Lower leg skin (tissue), 4 donors: ENCODE data around the gene EMX2. TPM values are rescaled to one million over a fixed set of nuclear protein-coding genes. Genes with fewer than 3 reads are reported as not detected.

Experiments used
- DNase-seq, 2 donors: peaks; one replicate each; pipeline ENCODE4 v3.0.0-alpha.2; 2019; ENCODE audit warnings: low spot score in 2 of 2
- H3K4me3 ChIP-seq: fragments of 200-600 bp; sonication (generic); 2 replicates; pipeline ENCODE4 v1.5.1; 2017; ENCODE audit warnings: mild to moderate bottlenecking, low read depth; ENCODE audit not compliant: poor library complexity, severe bottlenecking
- CTCF ChIP-seq, 3 donors: fragments of 450-650 bp; IDR thresholded peaks; one replicate each; pipeline ENCODE4 v1.5.1; 2016; ENCODE audit warnings: antibody characterized with exemption in 3 of 3, mild to moderate bottlenecking in 3 of 3, moderate library complexity in 2 of 3
- POLR2A ChIP-seq, 2 donors: fragments of 450-650 bp; IDR thresholded peaks; one replicate each; pipeline ENCODE4 v1.6.1; 2016 to 2017; ENCODE audit warnings: antibody characterized with exemption in 2 of 2, mild to moderate bottlenecking in 1 of 2, moderate library complexity in 1 of 2
- WGBS, 2 donors: methylation state at CpG; one replicate each; pipeline ENCODE4 v1.1.5; 2018; 5-methylcytosine and 5-hydroxymethylcytosine counted together
- intact Hi-C: fragments of 100-400 bp; cut with DNase I; formaldehyde crosslinking; loops from one replicate; pipeline ENCODE4 v1.15.0; 2023; ENCODE audit warnings: low total_unique reads
- total RNA-seq, 4 donors: library from RNA; depleted of rRNA; stranded (reverse); fragments of >200 nt; gene quantifications; one replicate each; pipeline ENCODE4 v1.1.0, GENCODE V29; 2016

EMX2 gene
- total RNA-seq, result 10 to 100 TPM in 1 of 4 donors, 1 to 10 TPM in 3; 3.7 to 10.4 (median 7.2) TPM

- no peak for DNase-seq
- intact Hi-C loops, result loop anchor here (10.0 kb wide), 1 partner anchor 212 kb away; no protein-coding TSS in a partner anchor
- H3K4me3 ChIP-seq, result peak within 1 kb of the TSS; percentile 64
- 1% methylated on average over 26 of the region's 26 CpGs for WGBS, 2 donors
- peak in 1 of 2 donors; percentile 7 for TF ChIP-seq POLR2A (IDR thresholded peaks at IDR 0.05)
- no peak for TF ChIP-seq CTCF (IDR thresholded peaks at IDR 0.05)
These were observed at the start of gene EMX2 for GRCh38 chr10:117542706-117543224. EMX2 (plus strand) TSS chr10:117542746; CDS start chr10:117543268, 522 bp downstream.

DNA sequence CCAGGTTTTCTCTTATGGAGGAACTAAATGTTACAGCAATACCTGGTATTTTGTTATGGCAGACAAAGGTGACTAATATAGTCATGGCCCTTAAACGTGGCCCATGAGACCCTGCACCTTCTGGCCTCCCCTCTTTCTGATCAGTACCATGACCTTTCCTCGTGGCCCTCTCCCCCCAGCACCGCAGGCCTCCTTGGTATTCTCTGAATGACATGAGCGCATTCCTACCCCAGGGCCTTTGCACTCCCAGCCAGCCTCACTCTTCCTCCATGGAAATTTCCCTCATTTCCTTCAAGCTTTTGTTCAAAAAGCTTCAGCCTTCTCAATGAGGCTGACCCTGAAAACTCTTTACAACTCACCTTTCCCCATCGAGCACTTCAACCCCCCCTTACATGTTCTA lies 46.5 kb upstream of the EMX2 start:
- WGBS, 2 donors, result 60 to 61% methylated on average over 5 of the region's 5 CpGs
- DNase-seq, result no peak
- TF ChIP-seq CTCF (IDR thresholded peaks at IDR 0.05) (no peak), POLR2A (IDR thresholded peaks at IDR 0.05) (no peak)
- intact Hi-C loops, result no loop called here
- no peak overlapping the region for H3K4me3 ChIP-seq

DNA sequence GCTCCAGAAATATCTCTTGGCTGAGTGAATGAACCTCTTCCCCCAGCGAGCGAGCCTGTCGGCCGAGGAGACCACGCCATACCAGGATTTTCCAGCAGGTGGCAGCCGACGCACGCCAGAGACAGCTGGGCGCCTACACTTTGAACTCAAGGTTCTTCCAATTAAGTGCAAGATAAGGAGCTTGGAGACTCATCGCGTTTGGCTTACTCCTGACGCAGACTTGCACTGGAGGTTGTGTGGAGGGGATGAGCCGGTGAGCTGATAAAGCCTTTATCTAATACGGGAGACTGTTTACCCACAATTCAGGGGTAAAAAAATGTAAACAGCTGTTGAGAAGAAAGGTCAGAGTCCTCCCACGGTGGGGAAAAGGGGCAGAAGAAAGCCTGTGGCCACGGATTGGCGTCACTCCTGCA lies 45.9 kb upstream of the EMX2 start:
- H3K4me3 ChIP-seq, result no peak overlapping the region
- intact Hi-C loops, result no loop called here
- 11 to 13% methylated on average over 17 of the region's 17 CpGs for WGBS, 2 donors
- TF ChIP-seq CTCF (IDR thresholded peaks at IDR 0.05), result peak in 2 of 3 donors; percentile 52 to 85
- no peak for TF ChIP-seq POLR2A (IDR thresholded peaks at IDR 0.05)
- peak; percentile 81 to 96 for DNase-seq

GRCh38 chr10:117497736-117498135 lies 44.8 kb upstream of the EMX2 start:
- no peak for TF ChIP-seq CTCF (IDR thresholded peaks at IDR 0.05)
- no peak for TF ChIP-seq POLR2A (IDR thresholded peaks at IDR 0.05)
- intact Hi-C loops, result no loop called here
- WGBS, 2 donors, result 76 to 81% methylated on average over 6 of the region's 6 CpGs
- H3K4me3 ChIP-seq, result no peak overlapping the region
- peak in 1 of 2 donors; percentile 83 for DNase-seq

DNA sequence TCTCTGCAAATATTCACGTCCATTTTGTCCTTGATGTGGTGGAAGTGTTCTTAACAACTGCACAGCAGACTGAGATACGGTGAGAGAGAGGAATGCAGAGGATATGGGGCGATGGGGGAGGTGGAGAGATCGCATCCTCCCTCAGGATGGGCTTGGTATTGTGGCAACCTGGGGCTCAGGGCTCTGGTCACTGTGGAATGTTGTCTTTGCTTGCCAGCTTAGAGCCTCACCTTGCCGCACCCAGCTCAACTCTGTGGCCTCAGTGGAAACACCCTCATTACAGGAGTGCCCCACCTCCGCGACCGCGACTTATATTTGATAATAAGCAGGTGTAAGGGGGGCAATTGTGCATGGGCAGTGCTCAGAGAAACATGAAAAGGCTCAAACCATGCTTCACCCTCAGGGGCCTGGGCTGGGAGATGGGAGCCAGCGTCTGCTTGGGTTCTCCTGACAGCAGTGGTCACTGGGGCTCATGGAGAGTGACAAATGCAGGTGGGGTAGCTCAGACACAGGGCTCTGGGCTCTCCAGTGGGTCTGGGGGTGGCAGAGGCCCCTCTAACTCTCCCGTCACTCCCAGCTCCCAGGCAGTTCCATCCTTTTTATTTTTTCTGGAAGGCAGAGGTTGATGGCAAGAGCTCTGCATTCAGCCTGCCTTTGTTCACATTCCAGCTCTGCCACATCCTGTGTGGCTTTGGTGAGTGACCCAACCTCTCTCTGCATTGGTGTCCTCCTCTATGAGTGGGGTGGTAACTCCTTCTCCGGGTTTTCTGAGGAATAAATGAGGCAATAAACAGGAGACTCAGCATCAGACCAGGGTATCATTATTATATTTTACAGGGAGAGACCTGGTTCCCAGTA lies 43.1 kb upstream of the EMX2 start:
- peak in 1 of 2 donors; percentile 80 for DNase-seq
- H3K4me3 ChIP-seq, result no peak overlapping the region
- intact Hi-C loops, result loop anchor here (10.0 kb wide), 1 partner anchor 925 kb away; no protein-coding TSS in a partner anchor
- 74 to 85% methylated on average over 11 of the region's 12 CpGs for WGBS, 2 donors
- TF ChIP-seq CTCF (IDR thresholded peaks at IDR 0.05) (no peak), POLR2A (IDR thresholded peaks at IDR 0.05) (no peak)
